ENCODE results near the gene DBH.

DBH gene

GRCh38 chr9:133685653-133686609 is 49.8 kb downstream of the DBH start:
- DNase-seq = no peak

GRCh38 chr9:133686642-133687575 is 50.7 kb downstream of the DBH start:
- DNase-seq = peak in 1 of 3 experiments; percentile 2

GRCh38 chr9:133687856-133688761 is 51.9 kb downstream of the DBH start:
- no peak for DNase-seq

GRCh38 chr9:133689151-133689763 is 53.1 kb downstream of the DBH start:
- no peak for DNase-seq

GRCh38 chr9:133690081-133690561 is 54.0 kb downstream of the DBH start:
- no peak for DNase-seq

GRCh38 chr9:133691191-133691590 is 55.0 kb downstream of the DBH start:
- no peak for DNase-seq

GRCh38 chr9:133691626-133692363 is 55.6 kb downstream of the DBH start:
- DNase-seq = no peak

- no peak for DNase-seq
These were observed 56.3 kb downstream of the DBH start for GRCh38 chr9:133692364-133692985.

GRCh38 chr9:133693116-133693515 is 57.0 kb downstream of the DBH start:
- no peak for DNase-seq

GRCh38 chr9:133693703-133694529 is 57.8 kb downstream of the DBH start:
- DNase-seq = no peak

- DNase-seq = no peak
These were observed 58.5 kb downstream of the DBH start for GRCh38 chr9:133694686-133695085.

- DNase-seq = no peak
These were observed 59.9 kb downstream of the DBH start for GRCh38 chr9:133696071-133696472.

- no peak for DNase-seq
These were observed 63.4 kb downstream of the DBH start for GRCh38 chr9:133699546-133699945.

- DNase-seq = peak in 2 of 3 experiments; percentile 13 to 38
These were observed 64.7 kb downstream of the DBH start for GRCh38 chr9:133700819-133701320.

GRCh38 chr9:133701321-133701980 is 65.3 kb downstream of the DBH start:
- no peak for DNase-seq

GRCh38 chr9:133701981-133702797 is 66.0 kb downstream of the DBH start:
- peak in 2 of 3 experiments; percentile 79 for DNase-seq

- DNase-seq = peak in 2 of 3 experiments; percentile 88 to 89
These were observed 66.8 kb downstream of the DBH start for GRCh38 chr9:133702798-133703590.
